Measurements from ENCODE around the gene SLC35F2. TPM values are rescaled to one million over a fixed set of nuclear protein-coding genes. Genes with fewer than 3 reads are reported as not detected.
"Not testable (repeated sequence)": the region's sequence is repeated elsewhere in the genome, so short reads cannot be mapped to it uniquely, and the experiment has no call there.

The SLC35F2 gene
- total RNA-seq, 1 donor from 2014 or later, result 80.1 TPM

DNA sequence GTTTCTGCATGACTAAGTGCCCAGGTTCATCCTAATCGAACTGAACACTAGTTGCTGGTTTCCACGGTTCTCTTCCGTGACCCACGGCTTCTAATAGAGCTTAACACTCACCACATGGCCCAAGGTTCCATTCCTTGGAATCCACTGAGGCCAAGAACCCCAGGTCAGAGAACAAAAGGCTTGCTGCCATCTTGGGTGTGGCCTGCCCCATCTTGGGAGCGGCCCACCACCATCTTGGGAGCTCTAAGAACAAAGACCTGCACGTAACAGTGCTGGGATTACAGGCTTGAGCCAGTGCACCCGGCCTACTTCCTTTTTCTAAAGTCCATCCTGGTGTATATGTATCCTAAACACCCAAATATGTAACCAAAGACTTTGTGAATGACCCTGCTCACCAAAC is 68.8 kb downstream of the SLC35F2 start:
- DNase-seq (ENCODE audit: low read depth, low spot score), result no peak

DNA sequence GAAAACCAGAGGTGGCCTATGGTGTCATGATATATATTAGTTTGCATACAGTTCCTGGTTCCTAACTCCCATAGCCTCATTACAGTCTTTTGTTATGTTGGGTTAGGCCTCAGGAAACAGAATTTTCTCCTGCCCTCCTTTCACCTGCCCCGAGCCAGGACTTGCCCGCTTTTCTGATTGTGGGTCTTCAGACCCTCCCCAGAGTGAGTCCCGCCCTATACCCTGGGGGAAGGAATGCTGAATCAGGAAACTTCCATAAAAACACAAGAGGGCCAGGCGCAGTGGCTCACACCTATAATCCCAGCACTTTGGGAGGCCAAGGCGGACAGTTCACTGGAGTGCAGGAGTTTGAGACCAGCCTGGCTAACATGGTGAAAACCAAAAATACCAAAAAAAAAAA is 70.9 kb downstream of the SLC35F2 start:
- no peak for DNase-seq (ENCODE audit: low read depth, low spot score)

DNA sequence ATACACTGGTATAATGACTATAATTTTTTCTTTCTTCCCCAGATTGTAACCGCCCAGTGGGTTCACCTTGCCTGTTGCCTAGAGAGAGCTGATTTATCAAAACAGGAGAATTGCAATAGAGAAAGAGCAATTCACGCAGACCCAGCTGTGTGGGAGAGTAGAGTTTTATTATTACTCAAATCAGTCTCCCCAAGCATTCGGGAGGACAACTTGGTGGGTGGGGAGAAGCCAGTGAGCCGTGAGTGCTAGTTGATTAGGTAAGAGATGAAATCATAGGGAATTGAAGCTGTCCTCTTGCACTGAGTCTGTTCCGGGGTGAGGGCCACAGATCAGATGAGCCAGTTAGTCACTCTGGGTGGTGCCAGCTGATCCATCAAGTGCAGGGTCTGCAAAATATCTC is 73.2 kb downstream of the SLC35F2 start:
- no peak for DNase-seq (ENCODE audit: low read depth, low spot score)

DNA sequence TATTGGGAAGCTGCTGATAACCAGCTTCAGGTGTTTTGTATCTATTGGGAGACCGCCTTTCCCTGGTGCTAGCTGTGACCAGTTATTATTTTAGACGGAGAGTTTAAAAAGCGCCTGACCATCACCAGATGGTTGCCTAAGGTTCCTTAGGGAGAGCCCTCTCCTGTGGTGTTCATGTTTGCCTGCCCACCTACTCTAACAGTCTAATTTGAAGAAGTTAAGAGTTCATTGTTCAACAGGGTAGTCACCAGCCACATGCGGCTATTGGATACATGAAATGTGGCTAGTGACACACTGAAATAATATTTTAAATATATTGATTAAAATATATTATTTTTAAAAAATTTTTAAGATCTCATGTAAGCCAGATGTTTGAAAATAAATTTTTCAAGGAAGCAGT is 75.5 kb downstream of the SLC35F2 start:
- no peak for DNase-seq (ENCODE audit: low read depth, low spot score)

DNA sequence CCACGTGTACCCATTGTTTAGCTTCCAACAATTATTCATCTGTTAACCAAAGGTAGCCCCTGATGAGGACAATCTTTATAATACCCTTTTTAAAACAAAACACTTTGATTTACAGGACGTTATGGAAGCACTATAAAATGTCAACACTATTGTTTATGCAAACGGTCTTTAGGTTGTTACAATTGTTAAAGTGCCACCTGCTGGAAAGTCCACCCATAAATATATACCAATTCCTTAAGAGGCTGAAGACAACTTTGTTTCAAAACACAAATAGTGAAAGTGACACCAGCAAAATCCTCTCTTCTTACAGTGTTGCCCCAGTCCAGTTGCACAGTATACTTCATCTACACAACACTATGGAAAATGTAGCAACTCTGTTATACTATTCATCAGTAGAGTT is 77.8 kb downstream of the SLC35F2 start:
- DNase-seq (ENCODE audit: low read depth, low spot score), result no peak

DNA sequence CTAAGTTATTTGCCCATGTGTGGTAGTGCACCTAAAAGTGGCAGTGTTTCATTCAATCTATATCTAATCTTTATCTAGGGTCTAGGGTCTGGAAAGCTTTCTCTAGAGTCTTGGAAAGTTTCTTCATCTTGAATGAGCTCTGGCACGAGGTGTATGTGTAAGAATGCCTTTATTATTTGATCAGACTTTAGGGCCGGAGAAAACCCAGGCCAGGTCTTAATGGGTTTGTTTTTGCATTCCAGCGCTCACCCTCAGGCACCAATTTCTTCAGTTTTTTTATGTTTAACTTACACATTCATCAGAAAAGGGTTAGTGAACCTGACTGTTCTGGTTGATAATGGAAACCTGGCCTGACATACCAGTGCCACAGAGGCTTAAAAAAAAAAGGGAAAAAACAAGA is 78.5 kb downstream of the SLC35F2 start:
- no peak for DNase-seq (ENCODE audit: low read depth, low spot score)

DNA sequence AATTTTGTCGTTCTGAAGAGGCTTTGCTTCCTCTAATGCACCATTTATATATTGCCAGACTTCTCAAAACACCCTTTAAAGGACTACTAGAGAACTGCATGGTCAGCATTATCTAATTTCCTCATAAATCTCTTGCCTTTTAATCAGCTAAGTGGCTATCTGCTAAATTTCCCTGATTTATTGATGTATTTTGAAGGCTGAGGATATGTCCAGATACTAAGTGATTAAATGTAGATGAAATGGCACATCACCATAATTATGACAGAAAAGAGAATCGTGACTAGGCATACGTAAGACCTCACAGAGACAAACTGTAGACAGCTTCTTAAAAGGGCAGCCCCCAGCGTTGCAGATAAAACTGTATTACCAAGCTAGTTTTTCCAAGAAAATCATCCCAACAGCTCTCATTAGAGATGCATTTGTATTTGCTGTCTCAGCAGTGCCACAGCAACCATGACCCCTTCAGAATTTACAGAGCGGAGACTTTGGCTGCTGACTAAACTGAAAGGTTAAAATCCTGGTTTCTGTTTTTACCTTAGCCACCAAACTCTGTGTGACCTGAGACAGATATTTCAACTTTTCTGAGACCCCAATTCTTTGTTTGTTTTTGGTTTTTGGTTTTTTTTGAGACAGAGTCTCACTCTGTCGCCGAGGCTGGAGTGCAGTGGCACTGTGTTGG is 79.6 kb downstream of the SLC35F2 start:
- no peak for DNase-seq (ENCODE audit: low read depth, low spot score)

DNA sequence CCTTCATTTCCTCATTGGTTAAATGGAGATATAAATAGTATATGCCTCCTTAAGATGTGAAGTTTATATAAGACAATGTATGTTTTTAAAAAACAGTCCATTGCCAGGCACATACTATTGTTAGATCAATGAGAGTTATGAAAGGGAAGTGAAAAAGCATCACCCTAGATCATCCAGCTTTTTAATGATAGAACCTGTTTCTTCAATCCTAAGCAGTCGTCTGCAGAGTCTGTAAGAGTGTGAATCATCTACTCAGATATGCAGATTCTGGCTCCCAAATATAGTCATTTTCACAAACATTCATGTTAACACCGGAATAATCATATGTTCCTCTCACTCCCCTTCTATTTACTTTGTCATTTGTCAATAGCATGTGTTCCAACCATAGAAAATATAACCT is 81.5 kb downstream of the SLC35F2 start:
- DNase-seq (ENCODE audit: low read depth, low spot score), result no peak

DNA sequence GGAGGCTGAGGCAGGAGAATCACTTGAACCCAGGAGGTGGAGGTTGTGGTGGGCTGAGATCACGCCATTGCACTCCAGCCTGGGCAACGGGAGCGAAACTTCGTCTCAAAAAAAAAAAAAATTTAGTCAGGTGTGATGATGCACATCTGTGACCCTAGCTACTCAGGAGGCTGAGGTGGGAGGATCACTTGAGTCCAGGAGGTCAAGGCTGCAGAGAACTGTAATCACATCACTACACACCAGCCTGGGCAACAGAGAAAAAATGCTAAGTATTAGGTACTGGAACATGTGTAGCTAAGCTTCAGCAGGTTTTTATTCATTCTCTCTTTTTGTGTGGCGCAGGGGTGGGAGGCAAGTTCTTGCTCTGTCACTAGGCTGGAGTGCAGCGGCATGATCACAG is 82.5 kb downstream of the SLC35F2 start:
- no peak for DNase-seq (ENCODE audit: low read depth, low spot score)

DNA sequence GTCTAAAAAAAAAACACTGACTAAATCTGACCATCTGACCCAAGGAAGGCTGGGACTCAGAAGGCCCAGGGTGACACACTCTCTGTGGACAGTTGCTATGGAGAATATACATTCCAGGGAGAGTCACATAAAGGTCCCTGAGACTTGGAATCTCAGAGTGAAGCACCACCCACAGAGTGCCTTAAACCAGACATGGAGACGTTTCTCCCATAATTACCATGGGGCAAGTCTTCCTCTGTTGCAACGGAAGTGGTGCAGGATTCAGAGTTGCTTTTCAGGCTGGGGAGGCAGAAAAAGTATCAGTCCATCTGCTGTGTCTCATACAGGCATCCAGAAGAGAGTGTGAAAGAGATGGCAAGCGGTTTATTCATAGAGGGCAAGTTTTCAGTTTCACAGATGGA is 88.0 kb downstream of the SLC35F2 start:
- DNase-seq (ENCODE audit: low read depth, low spot score), result no peak

DNA sequence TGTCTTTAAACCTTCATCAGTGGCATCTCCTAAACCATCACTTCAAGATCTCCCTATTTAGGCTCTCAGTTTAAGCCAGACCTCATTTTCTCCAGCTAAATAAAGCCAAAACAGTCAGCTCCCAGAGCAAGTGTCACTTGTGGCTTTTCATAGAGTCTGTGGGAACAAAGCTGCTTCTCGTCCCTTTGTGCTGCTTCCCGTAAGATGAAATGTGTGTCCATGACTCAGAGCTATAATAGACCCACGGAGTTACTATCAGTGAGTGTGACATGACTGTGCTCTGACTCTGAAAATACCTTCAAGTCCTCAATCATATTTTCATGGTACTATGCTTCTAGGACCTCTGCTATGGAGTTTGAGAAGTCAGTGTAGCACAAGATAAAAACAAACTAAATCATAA is 89.4 kb downstream of the SLC35F2 start:
- no peak for DNase-seq (ENCODE audit: low read depth, low spot score)

DNA sequence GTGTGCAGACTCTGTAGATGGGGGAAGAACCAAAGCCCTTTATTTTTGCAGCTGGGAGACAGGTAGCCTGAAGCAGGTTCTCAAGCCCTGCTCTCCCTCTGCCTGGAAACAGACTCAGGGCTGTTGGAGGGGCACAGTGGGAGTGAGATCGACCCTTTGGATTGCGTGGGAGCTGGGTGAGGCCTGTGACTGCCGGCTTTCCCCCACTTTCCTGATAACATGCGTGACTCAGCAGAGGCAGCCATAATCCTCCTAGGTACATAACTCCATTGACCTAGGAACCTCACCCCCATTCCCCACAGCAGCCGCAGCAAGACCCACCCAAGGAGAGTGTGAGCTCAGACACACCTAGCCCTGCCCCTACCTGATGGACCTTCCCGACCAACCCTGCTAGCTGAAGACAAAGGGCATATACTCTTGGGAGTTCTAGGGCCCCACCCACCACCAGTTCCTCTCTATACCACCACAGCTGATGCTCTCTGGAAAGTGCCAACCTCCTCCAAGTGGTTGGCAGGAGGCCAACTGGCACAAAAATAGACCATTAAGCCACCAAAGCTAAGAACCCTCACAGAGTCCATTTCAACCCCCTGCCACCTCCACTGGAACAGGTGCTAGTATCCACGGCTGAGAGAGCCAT is 99.8 kb downstream of the SLC35F2 start:
- not testable (repeated sequence) for DNase-seq (ENCODE audit: low read depth, low spot score)

DNA sequence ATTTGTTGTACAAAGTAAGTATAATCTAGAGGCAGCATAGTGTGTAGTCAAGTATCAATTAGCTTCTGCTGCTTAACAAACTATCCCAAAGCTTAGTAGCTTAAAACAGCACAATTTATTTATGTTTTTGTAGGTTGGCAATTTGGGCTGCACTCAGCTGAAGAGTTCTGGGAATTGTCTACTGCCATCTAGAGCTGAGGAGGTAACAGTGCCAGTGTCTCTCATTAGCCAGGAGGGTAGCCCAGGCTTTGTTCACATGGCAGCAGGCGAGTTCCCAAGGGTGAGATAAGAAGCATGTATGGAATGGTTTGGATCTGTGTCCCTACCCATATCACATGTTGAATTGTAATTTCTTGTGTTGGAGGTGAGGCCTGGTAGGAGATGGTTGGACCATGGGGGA is 100.9 kb downstream of the SLC35F2 start:
- DNase-seq (ENCODE audit: low read depth, low spot score), result no peak

DNA sequence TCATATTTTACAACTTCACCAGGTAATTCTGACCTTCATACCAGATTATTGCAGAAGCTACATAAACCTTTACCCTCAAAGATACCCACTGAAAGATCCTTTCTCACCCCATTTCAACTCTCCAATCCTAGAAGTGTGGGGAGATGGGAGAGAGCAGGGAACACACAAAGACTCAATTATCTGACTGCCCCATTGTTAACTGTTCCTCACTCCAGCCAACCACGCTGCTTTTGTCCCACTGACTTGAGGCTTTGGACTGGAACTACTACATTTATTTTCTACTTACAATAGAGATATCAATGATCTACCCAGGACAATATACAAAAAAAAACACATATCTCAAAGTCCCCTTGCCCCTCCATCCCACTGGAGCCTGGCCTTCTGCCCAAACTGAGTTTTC is 102.0 kb downstream of the SLC35F2 start:
- DNase-seq (ENCODE audit: low read depth, low spot score), result no peak

DNA sequence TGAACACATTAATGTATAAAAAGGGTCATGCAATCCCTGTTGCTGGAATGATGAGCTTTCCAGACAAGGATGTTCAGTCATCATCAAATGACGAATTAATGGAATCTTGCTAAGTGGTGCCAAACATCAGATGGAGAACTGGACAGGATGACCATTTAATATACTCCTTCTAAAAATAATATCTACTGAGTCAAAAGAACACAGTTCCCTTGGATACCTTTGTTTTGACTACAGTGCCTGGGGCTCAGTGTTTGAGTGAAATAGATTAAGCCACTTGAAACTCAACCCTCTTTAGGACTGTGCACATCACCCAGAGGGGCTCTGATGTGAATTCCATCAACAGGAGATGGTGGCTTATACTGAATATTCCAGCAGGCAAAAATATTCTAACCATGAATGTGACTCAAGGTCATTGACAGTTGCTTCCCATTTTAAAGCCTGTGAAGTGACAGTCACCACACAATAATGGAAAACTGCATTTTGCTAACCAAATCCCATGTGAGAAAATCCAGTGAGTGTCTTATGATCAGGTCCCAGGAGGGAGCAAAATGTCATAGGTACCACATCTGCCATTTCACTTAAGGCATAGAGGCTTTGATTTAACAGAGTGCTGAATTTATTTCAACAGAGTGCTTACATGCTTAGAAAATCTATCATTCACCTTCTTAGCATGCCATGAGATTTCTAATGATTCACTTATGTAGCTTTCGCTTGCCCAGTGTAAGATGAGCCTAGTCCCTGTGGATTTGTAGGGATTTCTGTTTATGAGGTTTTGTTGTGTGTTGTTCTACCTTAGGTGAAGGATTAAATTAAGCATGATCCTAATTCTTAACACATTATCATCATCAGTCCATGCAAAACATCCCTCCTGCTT is 105.4 kb downstream of the SLC35F2 start:
- DNase-seq (ENCODE audit: low read depth, low spot score), result no peak

DNA sequence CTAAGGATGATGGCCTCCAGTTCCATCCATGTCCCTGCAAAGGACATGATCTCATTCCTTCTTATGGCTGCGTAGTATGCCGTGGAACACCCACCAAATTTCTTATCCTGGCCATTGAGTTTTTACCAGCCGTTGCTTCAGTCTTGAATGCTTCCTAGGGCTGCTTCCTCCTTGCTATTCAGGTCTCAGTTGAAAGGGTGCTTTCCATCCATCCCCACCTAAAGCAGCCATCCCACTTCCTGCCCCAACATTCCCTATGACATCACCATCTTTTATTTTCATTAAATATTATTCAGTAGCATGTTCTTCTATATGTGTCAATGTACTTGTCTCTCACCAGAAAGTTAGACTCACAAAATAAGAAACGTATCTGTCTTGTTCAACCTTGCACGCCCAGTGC is 106.1 kb downstream of the SLC35F2 start:
- no peak for DNase-seq (ENCODE audit: low read depth, low spot score)

DNA sequence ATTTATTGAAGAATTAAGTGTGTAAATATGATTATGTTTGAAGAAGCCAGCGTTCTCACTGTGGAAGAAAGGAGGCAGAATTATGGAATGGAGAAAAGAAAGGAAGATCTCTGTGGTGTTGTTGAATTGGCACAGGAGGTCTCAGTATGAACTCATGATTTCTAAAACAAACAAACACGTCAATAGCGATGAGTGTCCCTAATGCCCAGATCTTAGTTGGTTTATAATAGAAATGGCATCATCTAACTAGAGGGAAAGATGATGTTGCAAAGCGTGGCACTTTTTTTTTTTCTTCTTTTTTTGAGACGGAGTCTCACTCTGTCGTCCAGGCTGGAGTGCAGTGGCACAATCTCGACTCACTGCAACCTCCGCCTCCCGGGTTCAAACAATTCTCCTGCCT is 107.5 kb downstream of the SLC35F2 start:
- DNase-seq (ENCODE audit: low read depth, low spot score), result no peak

DNA sequence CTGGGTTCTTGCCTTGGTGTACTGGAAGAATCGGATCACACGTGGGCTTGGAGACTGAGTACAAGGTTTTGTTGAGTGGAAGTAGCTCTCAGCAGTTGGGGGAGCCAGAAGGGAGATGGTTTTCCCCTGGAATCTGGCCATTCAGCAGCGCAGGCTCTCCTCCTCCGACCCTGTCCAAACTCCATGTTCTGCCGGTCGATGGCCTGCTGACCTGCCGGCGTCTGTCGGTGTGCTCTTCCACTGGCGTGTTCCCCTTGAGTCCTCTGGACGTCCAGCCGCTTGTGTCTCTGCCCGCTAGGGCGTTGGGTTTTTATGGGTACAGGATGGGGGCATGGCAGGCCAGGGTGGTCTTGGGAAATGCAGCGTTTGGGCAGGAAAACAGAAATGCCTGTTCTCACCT is 108.3 kb downstream of the SLC35F2 start:
- DNase-seq (ENCODE audit: low read depth, low spot score), result no peak

DNA sequence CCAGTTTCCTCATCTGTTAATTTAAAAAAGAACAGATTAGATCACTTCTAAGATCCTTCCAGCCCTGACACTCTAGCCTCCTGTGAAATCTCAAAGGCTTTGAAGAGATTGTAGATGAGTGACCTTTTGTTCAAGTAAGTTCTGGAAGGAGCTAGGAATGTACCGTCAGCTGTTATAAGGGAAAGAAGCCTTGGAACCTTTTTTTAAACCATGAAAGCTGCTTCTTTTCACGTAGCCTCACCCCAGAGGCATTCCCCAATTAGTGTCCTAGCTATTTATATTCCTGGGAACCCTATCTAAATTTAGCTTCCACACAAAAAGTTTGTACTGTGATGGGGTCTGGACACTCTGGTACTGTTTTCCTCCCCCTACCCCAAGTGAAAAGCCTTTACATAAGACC is 111.0 kb downstream of the SLC35F2 start:
- DNase-seq (ENCODE audit: low read depth, low spot score), result no peak

DNA sequence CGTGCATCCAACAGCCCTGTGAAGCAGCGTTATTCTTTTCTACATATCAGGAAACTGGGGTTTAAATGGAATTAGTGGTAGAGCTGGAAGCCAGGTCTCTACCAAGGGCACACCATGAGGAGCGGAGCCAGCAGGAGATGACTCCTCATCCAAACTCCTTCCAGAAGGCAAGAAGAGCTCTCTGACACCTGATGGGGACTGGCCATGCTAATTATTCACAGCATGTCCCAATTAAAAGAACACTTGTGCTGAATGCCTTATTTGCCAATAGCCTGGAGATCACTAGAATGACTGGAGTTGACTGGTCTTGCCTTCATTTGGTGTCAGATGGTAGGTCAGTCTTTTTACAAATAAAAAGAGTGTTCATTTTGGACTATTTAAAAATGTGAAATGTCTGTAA is 113.9 kb downstream of the SLC35F2 start:
- no peak for DNase-seq (ENCODE audit: low read depth, low spot score)

DNA sequence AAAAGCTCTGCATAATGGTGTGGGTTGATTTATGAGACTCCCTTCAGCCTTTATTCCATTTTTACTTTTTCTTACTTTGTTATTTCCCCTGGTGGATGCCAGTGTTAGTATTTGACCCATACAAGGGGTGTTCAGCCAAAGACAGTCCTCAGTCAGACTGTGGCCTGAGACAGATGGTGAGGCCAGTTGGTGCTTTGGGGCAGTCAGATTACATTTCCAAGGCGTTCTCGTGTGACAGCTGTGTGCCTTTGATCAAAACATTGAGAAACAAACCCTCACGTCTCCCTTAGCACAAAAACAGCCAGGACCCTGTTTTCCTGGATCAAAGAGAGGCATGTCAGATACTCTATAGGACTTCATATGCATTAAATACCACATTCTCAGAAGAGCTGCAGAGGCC is 115.4 kb downstream of the SLC35F2 start:
- no peak for DNase-seq (ENCODE audit: low read depth, low spot score)

DNA sequence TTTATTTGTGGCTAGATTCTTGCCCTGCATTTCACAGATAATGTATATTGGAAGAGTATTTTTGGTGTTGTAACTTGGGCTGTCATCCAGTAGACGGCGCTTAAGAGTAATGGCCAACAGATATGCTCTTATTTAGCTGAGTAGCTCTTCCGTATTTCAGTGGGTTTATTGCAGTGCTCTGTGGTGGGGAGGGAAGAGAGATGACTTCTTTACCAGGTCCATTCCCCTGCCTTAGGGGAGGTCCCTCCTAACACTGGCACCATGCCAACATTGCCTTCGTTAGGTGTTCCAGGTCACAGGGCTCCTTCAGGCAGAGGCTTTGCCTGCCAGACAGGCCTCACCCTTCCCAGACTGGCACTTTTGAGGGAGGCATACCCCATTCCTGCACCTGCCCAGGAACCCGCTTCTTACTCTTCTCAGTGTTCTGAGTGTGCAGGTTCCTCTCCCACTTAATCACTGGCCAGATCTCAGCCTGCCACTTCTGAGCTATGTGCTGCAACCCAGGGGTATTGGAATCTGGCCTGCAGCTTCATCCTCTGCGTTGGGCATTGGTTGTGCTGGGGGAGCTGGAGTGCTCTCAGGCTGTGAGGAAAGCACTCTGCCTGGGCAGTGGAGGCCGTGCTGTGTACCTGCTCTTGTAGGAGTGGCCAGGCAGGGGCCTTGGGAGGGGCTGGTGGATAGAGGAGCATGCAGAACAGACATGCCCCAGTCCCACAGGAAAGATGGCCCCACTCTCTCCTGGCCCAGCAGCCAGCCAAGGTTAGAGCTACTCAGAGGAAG is 117.4 kb downstream of the SLC35F2 start:
- peak; percentile 1 for DNase-seq (ENCODE audit: low read depth, low spot score)

Data from pulmonary artery endothelial cell (primary cell).